Measurements from ENCODE around the gene ZSCAN10. TPM values are rescaled to one million over a fixed set of nuclear protein-coding genes. Genes with fewer than 3 reads are reported as not detected.

Gene ZSCAN10
- total RNA-seq, 1 donor from 2014 or later = not detected

DNA sequence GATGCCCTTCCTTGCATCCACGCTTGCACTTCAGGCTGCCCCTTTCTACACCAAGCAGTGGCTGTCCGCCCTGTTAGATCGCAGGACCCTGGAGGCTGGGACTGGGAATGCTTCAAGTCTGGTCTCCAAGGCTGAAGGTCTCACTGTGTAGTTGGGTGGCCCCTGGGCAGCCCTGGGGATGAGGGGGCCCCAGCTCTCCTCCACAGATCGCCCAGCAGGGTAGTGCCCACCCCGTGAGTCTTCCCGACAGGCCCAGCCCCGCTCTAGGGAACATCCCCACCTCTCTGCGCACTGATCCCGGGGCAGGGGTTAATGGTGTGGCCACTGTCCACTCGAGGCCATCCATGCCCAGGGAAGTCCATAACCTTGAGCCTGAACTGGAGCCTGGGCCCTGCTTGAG is 46.1 kb upstream of the ZSCAN10 start:
- Histone ChIP-seq H3K27ac (no peak overlapping the region), H3K4me3 (no peak overlapping the region), H3K4me1 (peaks cover 0 to 7% of the 10 kb centered on the region in 2 donors), H3K36me3 (peaks cover 20 to 27% of the 10 kb centered on the region in 2 donors), H3K27me3 (no peaks in the 10 kb centered on the region), H3K9me3 (no peaks in the 10 kb centered on the region)
- intact Hi-C loops (cut with DNase I) = no loop called here
- TF ChIP-seq, protein P1, sequence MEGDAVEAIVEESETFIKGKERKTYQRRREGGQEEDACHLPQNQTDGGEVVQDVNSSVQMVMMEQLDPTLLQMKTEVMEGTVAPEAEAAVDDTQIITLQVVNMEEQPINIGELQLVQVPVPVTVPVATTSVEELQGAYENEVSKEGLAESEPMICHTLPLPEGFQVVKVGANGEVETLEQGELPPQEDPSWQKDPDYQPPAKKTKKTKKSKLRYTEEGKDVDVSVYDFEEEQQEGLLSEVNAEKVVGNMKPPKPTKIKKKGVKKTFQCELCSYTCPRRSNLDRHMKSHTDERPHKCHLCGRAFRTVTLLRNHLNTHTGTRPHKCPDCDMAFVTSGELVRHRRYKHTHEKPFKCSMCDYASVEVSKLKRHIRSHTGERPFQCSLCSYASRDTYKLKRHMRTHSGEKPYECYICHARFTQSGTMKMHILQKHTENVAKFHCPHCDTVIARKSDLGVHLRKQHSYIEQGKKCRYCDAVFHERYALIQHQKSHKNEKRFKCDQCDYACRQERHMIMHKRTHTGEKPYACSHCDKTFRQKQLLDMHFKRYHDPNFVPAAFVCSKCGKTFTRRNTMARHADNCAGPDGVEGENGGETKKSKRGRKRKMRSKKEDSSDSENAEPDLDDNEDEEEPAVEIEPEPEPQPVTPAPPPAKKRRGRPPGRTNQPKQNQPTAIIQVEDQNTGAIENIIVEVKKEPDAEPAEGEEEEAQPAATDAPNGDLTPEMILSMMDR (IDR thresholded peaks at IDR 0.05) = no peak
- no peak for DNase-seq (ENCODE audit: low spot score in 2 of 2)

DNA sequence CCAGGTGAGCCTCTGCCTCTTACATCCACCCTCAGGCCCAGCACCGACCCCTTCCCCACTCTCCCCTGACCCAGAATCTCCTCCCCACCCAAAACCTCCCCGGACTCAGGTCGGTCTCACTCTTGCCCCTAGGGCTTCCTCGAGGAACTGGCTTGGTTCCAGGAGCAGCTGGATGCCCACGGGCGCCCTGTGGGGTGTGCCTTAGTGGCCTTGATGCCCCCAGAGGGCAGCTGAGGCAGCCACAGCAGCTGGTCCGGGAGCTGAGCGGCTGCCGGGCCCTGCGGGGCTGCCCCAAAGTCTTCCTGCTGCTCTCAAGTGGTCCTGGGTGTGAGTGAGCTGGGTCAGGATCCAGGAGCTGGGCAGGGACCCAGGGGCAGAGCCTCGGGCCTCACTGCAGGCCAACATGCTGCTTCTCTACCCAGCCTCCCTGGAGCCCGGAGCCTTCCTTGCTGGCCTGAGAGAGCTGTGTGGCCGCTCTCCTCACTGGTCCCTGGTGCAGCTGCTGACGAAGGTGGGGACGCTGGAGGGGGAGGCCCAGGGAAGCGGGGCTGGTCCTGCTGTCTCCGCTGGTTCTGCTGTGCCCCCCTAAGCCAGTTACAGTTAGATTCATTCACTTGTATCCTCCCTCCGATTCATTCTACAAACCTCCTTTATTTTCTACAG is 45.4 kb upstream of the ZSCAN10 start:
- intact Hi-C loops (cut with DNase I) = no loop called here
- TF ChIP-seq, protein P1 (IDR thresholded peaks at IDR 0.05) = no peak
- Histone ChIP-seq H3K27ac (no peak overlapping the region), H3K36me3 (peaks cover 20 to 27% of the 10 kb centered on the region in 2 donors), H3K27me3 (no peaks in the 10 kb centered on the region), H3K4me3 (no peak overlapping the region), H3K9me3 (no peaks in the 10 kb centered on the region), H3K4me1 (peaks cover 0 to 1% of the 10 kb centered on the region in 2 donors)
- DNase-seq (ENCODE audit: low spot score in 2 of 2) = no peak

DNA sequence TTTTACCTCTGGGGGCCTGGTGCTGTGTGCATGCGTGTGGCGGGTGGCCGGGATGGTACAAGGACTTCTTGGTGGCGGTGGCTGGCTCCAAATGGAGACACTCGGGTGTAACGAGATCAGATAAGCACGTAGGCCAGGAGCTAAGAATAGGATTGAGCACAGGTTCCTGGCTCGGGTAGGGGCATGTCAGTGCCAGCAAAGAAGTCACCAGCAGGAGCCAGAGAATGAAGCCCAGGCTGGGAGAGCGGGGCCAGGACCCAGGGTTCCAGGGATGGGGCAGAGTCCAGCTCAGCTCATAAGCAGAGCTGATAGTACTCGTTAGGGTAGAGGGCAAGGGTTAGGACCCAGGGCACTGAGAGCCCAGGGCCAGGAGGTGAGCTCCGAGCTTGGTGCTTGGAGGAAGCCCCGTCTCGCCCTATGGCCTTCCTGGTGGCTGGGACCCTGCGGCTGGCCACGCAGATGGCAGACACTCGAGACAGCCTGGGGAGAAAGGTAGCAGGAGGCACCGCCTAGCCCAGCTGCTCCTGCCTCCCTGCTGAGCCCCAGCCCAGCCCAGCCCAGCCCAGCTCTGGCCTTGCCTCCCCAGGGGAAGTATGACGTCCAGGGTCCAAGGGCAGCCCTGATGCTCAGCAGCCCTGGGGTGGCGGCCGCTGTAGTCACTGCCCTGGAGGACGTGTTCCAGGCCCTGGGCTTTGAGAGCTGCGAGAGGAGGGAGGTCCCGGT is 44.7 kb upstream of the ZSCAN10 start:
- Histone ChIP-seq H3K27me3 (no peaks in the 10 kb centered on the region), H3K36me3 (peaks cover 20 to 34% of the 10 kb centered on the region in 2 donors), H3K9me3 (no peaks in the 10 kb centered on the region), H3K27ac (no peak overlapping the region), H3K4me1 (no peaks in the 10 kb centered on the region), H3K4me3 (no peak overlapping the region)
- no peak for DNase-seq (ENCODE audit: low spot score in 2 of 2)
- TF ChIP-seq, protein P1 (IDR thresholded peaks at IDR 0.05) = no peak
- intact Hi-C loops (cut with DNase I) = no loop called here

DNA sequence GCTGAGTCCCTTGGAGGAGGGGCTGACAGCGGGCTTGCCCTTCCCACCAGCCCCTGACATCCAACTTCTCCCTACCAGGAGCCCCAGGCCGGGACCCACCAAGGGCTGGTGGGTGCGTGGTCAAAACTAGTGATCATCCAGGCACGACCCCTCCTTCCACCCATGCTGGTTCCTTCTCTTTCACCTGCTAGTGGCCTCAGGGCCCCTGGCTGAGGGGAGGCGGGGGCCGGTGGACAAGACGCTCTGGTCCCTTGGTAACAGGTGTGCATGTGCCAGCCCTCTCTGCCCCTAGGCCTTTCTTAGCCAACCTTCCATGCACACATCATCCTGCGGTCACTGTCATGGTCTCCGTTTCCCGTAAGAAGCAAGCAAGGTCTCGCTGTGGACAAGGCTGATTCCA is 44.1 kb upstream of the ZSCAN10 start:
- Histone ChIP-seq H3K4me3 (no peak overlapping the region), H3K36me3 (peaks cover 24 to 35% of the 10 kb centered on the region in 2 donors), H3K27ac (no peak overlapping the region), H3K9me3 (no peaks in the 10 kb centered on the region), H3K4me1 (no peaks in the 10 kb centered on the region), H3K27me3 (no peaks in the 10 kb centered on the region)
- no peak for DNase-seq (ENCODE audit: low spot score in 2 of 2)
- TF ChIP-seq, protein P1 (IDR thresholded peaks at IDR 0.05) = no peak
- intact Hi-C loops (cut with DNase I) = no loop called here

DNA sequence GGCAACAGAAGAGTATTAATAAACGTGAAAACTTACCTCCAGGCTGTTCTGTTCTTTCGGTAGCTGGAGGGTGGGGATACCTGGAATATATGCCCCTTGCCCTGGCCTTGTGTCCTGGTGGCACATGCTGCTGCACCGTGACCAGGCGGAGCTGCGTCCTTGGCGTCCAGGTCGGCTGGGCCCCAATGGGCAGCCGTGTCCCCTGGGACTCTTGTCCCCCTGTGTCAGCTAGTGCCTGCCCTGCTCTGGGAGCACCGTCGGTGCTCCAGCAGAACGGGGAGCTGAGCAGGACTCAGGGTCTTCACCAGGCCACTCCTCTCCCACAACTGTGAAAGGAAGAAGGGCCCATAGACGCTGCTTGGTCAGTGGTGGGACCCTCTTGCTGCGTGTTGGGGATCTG is 43.7 kb upstream of the ZSCAN10 start:
- H3K27ac ChIP-seq = no peak overlapping the region

More for the DNA sequence above, 43.7 kb upstream of the ZSCAN10 start:
- Histone ChIP-seq H3K4me3 (no peak overlapping the region), H3K9me3 (no peaks in the 10 kb centered on the region), H3K4me1 (no peaks in the 10 kb centered on the region), H3K36me3 (peaks cover 25 to 35% of the 10 kb centered on the region in 2 donors), H3K27me3 (no peaks in the 10 kb centered on the region)
- TF ChIP-seq, protein P1 (IDR thresholded peaks at IDR 0.05) = no peak
- DNase-seq (ENCODE audit: low spot score in 2 of 2) = no peak
- intact Hi-C loops (cut with DNase I) = no loop called here

Data from ascending aorta (tissue), 2 donors.